ENCODE data around the gene ZFYVE19. TPM values are rescaled to one million over a fixed set of nuclear protein-coding genes. Genes with fewer than 3 reads are reported as not detected.

Gene ZFYVE19
- total and polyA plus RNA-seq, 2 experiments from 2014 or later, result 8.5 to 22.7 TPM

DNA sequence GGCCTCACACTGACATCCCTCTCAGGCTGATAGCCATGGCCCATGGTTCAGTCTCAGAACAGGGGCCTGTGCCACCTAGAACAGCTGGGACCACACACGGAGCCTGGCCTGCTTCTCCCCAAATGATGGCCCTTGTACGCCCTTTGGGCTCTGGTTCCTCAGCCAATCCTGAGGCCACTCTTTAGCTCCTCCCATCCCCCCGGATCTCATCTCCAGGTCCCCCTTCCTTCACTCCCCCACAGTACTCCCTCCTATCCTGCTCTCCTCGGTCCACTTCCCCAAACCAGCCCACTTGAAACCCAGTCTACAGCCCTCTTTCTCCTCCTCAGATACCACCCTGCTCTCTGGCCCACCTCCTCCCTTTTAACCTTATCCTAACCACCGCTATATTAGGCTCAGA is 17.8 kb upstream of the ZFYVE19 start (continued):
- TF ChIP-seq, protein P1, sequence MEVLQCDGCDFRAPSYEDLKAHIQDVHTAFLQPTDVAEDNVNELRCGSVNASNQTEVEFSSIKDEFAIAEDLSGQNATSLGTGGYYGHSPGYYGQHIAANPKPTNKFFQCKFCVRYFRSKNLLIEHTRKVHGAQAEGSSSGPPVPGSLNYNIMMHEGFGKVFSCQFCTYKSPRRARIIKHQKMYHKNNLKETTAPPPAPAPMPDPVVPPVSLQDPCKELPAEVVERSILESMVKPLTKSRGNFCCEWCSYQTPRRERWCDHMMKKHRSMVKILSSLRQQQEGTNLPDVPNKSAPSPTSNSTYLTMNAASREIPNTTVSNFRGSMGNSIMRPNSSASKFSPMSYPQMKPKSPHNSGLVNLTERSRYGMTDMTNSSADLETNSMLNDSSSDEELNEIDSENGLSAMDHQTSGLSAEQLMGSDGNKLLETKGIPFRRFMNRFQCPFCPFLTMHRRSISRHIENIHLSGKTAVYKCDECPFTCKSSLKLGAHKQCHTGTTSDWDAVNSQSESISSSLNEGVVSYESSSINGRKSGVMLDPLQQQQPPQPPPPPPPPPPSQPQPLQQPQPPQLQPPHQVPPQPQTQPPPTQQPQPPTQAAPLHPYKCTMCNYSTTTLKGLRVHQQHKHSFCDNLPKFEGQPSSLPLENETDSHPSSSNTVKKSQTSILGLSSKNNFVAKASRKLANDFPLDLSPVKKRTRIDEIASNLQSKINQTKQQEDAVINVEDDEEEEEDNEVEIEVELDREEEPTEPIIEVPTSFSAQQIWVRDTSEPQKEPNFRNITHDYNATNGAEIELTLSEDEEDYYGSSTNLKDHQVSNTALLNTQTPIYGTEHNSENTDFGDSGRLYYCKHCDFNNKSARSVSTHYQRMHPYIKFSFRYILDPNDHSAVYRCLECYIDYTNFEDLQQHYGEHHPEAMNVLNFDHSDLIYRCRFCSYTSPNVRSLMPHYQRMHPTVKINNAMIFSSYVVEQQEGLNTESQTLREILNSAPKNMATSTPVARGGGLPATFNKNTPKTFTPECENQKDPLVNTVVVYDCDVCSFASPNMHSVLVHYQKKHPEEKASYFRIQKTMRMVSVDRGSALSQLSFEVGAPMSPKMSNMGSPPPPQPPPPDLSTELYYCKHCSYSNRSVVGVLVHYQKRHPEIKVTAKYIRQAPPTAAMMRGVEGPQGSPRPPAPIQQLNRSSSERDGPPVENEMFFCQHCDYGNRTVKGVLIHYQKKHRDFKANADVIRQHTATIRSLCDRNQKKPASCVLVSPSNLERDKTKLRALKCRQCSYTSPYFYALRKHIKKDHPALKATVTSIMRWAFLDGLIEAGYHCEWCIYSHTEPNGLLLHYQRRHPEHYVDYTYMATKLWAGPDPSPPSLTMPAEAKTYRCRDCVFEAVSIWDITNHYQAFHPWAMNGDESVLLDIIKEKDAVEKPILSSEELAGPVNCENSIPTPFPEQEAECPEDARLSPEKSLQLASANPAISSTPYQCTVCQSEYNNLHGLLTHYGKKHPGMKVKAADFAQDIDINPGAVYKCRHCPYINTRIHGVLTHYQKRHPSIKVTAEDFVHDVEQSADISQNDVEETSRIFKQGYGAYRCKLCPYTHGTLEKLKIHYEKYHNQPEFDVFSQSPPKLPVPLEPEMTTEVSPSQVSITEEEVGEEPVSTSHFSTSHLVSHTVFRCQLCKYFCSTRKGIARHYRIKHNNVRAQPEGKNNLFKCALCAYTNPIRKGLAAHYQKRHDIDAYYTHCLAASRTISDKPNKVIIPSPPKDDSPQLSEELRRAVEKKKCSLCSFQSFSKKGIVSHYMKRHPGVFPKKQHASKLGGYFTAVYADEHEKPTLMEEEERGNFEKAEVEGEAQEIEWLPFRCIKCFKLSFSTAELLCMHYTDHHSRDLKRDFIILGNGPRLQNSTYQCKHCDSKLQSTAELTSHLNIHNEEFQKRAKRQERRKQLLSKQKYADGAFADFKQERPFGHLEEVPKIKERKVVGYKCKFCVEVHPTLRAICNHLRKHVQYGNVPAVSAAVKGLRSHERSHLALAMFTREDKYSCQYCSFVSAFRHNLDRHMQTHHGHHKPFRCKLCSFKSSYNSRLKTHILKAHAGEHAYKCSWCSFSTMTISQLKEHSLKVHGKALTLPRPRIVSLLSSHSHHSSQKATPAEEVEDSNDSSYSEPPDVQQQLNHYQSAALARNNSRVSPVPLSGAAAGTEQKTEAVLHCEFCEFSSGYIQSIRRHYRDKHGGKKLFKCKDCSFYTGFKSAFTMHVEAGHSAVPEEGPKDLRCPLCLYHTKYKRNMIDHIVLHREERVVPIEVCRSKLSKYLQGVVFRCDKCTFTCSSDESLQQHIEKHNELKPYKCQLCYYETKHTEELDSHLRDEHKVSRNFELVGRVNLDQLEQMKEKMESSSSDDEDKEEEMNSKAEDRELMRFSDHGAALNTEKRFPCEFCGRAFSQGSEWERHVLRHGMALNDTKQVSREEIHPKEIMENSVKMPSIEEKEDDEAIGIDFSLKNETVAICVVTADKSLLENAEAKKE (CRISPR knock-in tag; IDR thresholded peaks at IDR 0.05), result no peak
- TF ChIP-seq EZH2 (IDR thresholded peaks at IDR 0.05; ENCODE audit: low read depth, unreplicated experiment), result no peak
- no peak for TF ChIP-seq ZNF114 (CRISPR knock-in tag; IDR thresholded peaks at IDR 0.05)
- TF ChIP-seq POLR2AphosphoS5 (IDR thresholded peaks at IDR 0.05; ENCODE audit: low read depth), result no peak
- TF ChIP-seq ZNF331 (CRISPR knock-in tag; IDR thresholded peaks at IDR 0.05; ENCODE audit: low read depth), result no peak
- no peak for TF ChIP-seq JUNB (IDR thresholded peaks at IDR 0.05; ENCODE audit: unreplicated experiment)

DNA sequence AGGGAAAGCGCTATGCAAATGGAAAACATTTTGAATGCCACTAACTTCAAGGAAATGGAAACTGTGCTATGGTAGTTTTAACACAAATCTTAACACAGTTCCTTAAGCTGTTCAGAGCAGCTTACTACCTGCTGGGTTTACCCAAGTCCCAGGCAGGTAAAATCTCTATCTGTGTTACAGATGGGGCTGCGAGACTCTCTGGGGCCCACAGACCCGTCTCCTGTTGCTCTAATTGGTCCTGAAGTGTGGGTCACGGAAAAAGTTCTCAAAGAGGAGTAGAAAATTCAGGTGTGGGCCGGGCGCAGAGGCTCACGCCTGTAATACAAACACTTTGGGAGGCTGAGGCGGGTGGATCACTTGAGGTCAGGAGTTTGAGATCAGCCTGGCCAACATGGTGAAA is 16.9 kb upstream of the ZFYVE19 start:
- H3K9me2 ChIP-seq (ENCODE audit: insufficient read depth), result no peaks in the 10 kb centered on the region
- H3K4me3 ChIP-seq, result no peak overlapping the region
- DNase-seq (ENCODE audit: low spot score) (peak; percentile 23), ATAC-seq (peak; percentile 22)
- peaks cover 32% of the 10 kb centered on the region for H3K79me2 ChIP-seq (replicated peaks; ENCODE audit: insufficient read depth)
- no peaks in the 10 kb centered on the region for H3K36me3 ChIP-seq (ENCODE audit: insufficient read depth)
- Mint-ChIP-seq H3K27ac (peak overlapping the region; percentile 53; the same call in 1 of the 2 replicates), H3K4me3 (no peak overlapping the region), H3K4me1 (peaks cover 55% of the 10 kb centered on the region), H3K36me3 (ENCODE audit: low read depth) (peaks cover 12% of the 10 kb centered on the region; the same call in 2 of the 3 replicates), H3K9me3 (no peaks in the 10 kb centered on the region), H3K27me3 (ENCODE audit: insufficient read depth, low read depth, poor library complexity) (peaks cover 13% of the 10 kb centered on the region)
- H3K27ac ChIP-seq (ENCODE audit: low read depth), result no peak overlapping the region; the same call in 1 of the 2 replicates
- peak overlapping the region; percentile 61; the same call in 1 of the 2 replicates for H3K4me2 ChIP-seq
- peaks cover 50% of the 10 kb centered on the region for H3K4me1 ChIP-seq (ENCODE audit: insufficient read depth)
- peaks cover 9% of the 10 kb centered on the region; the same call in 1 of the 2 replicates for H3F3A ChIP-seq (replicated peaks; ENCODE audit: low read depth)
- H3K27me3 ChIP-seq (ENCODE audit: insufficient read depth), result no peaks in the 10 kb centered on the region
- 0 out of 2 replicates have a peak, but pooled peaks cover 3% of the 10 kb centered on the region for H4K20me1 ChIP-seq (replicated peaks; ENCODE audit: insufficient read depth)
- H2AFZ ChIP-seq, result no peak overlapping the region
- TF ChIP-seq JUNB (IDR thresholded peaks at IDR 0.05; ENCODE audit: unreplicated experiment), result no peak
- TF ChIP-seq ZNF114 (CRISPR knock-in tag; IDR thresholded peaks at IDR 0.05), result no peak
- no peak for TF ChIP-seq ZNF331 (CRISPR knock-in tag; IDR thresholded peaks at IDR 0.05; ENCODE audit: low read depth)
- TF ChIP-seq EZH2 (IDR thresholded peaks at IDR 0.05; ENCODE audit: low read depth, unreplicated experiment), result no peak
- TF ChIP-seq EZH2phosphoT487 (IDR thresholded peaks at IDR 0.05; ENCODE audit: unreplicated experiment), result no peak
- no peak for TF ChIP-seq CREB1 (CRISPR knock-in tag; IDR thresholded peaks at IDR 0.05; ENCODE audit: low read depth)
- no peak for TF ChIP-seq STAT1 (IDR thresholded peaks at IDR 0.05; ENCODE audit: unreplicated experiment)
- TF ChIP-seq, protein P2, sequence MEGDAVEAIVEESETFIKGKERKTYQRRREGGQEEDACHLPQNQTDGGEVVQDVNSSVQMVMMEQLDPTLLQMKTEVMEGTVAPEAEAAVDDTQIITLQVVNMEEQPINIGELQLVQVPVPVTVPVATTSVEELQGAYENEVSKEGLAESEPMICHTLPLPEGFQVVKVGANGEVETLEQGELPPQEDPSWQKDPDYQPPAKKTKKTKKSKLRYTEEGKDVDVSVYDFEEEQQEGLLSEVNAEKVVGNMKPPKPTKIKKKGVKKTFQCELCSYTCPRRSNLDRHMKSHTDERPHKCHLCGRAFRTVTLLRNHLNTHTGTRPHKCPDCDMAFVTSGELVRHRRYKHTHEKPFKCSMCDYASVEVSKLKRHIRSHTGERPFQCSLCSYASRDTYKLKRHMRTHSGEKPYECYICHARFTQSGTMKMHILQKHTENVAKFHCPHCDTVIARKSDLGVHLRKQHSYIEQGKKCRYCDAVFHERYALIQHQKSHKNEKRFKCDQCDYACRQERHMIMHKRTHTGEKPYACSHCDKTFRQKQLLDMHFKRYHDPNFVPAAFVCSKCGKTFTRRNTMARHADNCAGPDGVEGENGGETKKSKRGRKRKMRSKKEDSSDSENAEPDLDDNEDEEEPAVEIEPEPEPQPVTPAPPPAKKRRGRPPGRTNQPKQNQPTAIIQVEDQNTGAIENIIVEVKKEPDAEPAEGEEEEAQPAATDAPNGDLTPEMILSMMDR (conservative IDR thresholded peaks at IDR 0.05; ENCODE audit: low read depth in 2 of 2), result no peak
- no peak for TF ChIP-seq NANOG (IDR thresholded peaks at IDR 0.05; ENCODE audit: borderline replicate concordance)
